Measurements from ENCODE around the gene SPG11. TPM values are rescaled to one million over a fixed set of nuclear protein-coding genes. Genes with fewer than 3 reads are reported as not detected.
"Not testable (repeated sequence)": the region's sequence is repeated elsewhere in the genome, so short reads cannot be mapped to it uniquely, and the experiment has no call there.

Gene SPG11
- total RNA-seq, 5 donors from 2014 or later (not counting 1 experiment from before 2014, with no cell fraction given) = 108 to 124 (median 118) TPM

DNA sequence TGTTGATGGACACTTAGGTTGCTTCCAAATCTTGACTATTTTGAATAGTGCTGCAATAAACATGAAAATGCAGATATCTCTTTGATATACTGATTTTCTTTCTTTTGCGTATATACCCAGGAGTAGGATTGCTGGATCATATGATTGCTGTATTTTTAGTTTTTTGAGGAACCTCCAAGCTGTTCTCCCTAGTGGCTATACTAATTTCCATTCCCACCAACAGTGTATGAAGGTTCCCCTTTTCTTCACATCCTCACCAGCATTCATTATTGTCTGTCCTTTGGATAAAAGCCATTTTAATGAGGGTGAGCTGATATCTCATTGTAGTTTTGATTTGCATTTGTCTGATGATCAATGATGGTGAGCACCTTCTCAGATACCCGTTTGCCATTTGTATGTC, 35.2 kb upstream of the SPG11 start:
- H3K4me1 ChIP-seq (ENCODE audit: control insufficient read depth in 1 of 2, extremely low read depth in 1 of 2, insufficient read depth in 2 of 2, low read length in 2 of 2) = no peaks in the 10 kb centered on the region
- CTCF ChIA-PET = interaction anchor here in 1 of 2 donors (0.9 kb wide), 1 partner anchor 35 kb away, joined by 3 read pairs; the partner anchor contains the start of gene SPG11
- H3K27me3 ChIP-seq (replicated peaks in 1 of 2; ENCODE audit: control insufficient read depth in 2 of 2, extremely low read depth in 1 of 2, insufficient read depth in 2 of 2, low read length in 1 of 2) = no peaks in the 10 kb centered on the region
- ATAC-seq (replicated peaks in 1 of 4) (no peak), DNase-seq (no peak)
- H3K4me1 Mint-ChIP-seq = peaks cover 21 to 36% (median 28%) of the 10 kb centered on the region in 3 donors
- no peaks in the 10 kb centered on the region for H3K36me3 ChIP-seq (ENCODE audit: control insufficient read depth in 2 of 2, extremely low read depth in 1 of 2, insufficient read depth in 1 of 2, low read length in 1 of 2)
- H3K9me3 ChIP-seq = peaks cover 3% of the 10 kb centered on the region
- H3K27ac Mint-ChIP-seq = peak overlapping the region in 1 of 2 donors; percentile 13
- H3K27me3 Mint-ChIP-seq = no peaks in the 10 kb centered on the region
- H3K4me3 ChIP-seq (ENCODE audit: control insufficient read depth in 1 of 2, extremely low read depth in 1 of 2, low read length in 1 of 2) = no peak overlapping the region
- POLR2A ChIA-PET = interaction anchor here in 1 of 2 donors (0.6 to 1.6 kb wide), 3 partner anchors 8 to 24 kb away, joined by 3 to 5 read pairs (median 4); no protein-coding TSS in a partner anchor
- no CpG with 5 or more reads among the region's 2 CpGs for WGBS (ENCODE audit: insufficient coverage)
- H3K9me3 Mint-ChIP-seq = peaks cover 9 to 38% (median 11%) of the 10 kb centered on the region in 3 donors
- peaks cover 9% of the 10 kb centered on the region for H3K36me3 Mint-ChIP-seq
- H3K4me3 Mint-ChIP-seq = no peak overlapping the region
- H3K27ac ChIP-seq (ENCODE audit: low read length) = no peak overlapping the region

DNA sequence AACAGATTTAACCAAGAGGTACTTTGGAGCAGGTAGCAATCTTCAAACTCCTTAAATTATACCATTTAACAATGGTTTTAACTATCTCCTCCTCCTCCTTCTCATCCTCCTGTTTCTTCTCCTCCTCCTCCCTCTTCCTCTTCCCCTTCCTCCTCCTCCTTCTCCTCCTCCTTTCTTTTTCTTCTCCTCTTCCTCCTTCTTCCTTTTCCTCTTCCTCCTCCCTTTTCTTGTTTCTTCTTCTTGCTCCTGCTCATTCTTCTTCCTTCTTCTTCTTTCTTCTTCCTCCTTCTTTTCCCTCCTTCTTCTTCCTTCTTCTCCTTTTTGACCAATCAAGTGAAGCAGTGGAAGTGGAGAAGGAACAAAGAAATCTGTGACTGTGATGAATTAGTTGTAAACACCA, 33.6 kb upstream of the SPG11 start:
- H3K36me3 Mint-ChIP-seq = peaks cover 5% of the 10 kb centered on the region
- Histone ChIP-seq H3K27me3 (replicated peaks in 1 of 2; ENCODE audit: control insufficient read depth in 2 of 2, extremely low read depth in 1 of 2, insufficient read depth in 2 of 2, low read length in 1 of 2) (no peaks in the 10 kb centered on the region), H3K4me3 (ENCODE audit: control insufficient read depth in 1 of 2, extremely low read depth in 1 of 2, low read length in 1 of 2) (no peak overlapping the region), H3K36me3 (ENCODE audit: control insufficient read depth in 2 of 2, extremely low read depth in 1 of 2, insufficient read depth in 1 of 2, low read length in 1 of 2) (no peaks in the 10 kb centered on the region), H3K27ac (ENCODE audit: low read length) (no peak overlapping the region), H3K4me1 (ENCODE audit: control insufficient read depth in 1 of 2, extremely low read depth in 1 of 2, insufficient read depth in 2 of 2, low read length in 2 of 2) (no peaks in the 10 kb centered on the region), H3K9me3 (no peaks in the 10 kb centered on the region)
- peaks cover 9 to 27% (median 10%) of the 10 kb centered on the region in 3 donors for H3K9me3 Mint-ChIP-seq
- no peak overlapping the region for H3K4me3 Mint-ChIP-seq
- H3K27ac Mint-ChIP-seq = peak overlapping the region; percentile 46 to 85
- CTCF ChIA-PET = no interaction called here
- H3K4me1 Mint-ChIP-seq = peaks cover 28 to 34% (median 29%) of the 10 kb centered on the region in 3 donors
- no peak for ATAC-seq (replicated peaks in 1 of 4)
- POLR2A ChIA-PET = interaction anchor here in 1 of 2 donors (0.6 kb wide), 1 partner anchor 69 kb away, joined by 3 read pairs; no protein-coding TSS in a partner anchor
- no peaks in the 10 kb centered on the region for H3K27me3 Mint-ChIP-seq
- no peak for DNase-seq

- CTCF ChIA-PET = interaction anchor here in 1 of 2 donors (0.6 kb wide), 1 partner anchor 76 kb away, joined by 3 read pairs; no protein-coding TSS in a partner anchor
- H3K4me1 ChIP-seq (ENCODE audit: control insufficient read depth in 1 of 2, extremely low read depth in 1 of 2, insufficient read depth in 2 of 2, low read length in 2 of 2) = peaks cover 2 to 4% of the 10 kb centered on the region in 2 experiments
- no peak overlapping the region for H3K4me3 ChIP-seq (ENCODE audit: control insufficient read depth in 1 of 2, extremely low read depth in 1 of 2, low read length in 1 of 2)
- Mint-ChIP-seq H3K4me3 (no peak overlapping the region), H3K27ac (peak overlapping the region; percentile 46 to 55), H3K27me3 (no peaks in the 10 kb centered on the region), H3K4me1 (peaks cover 28 to 41% (median 34%) of the 10 kb centered on the region in 3 donors), H3K36me3 (no peaks in the 10 kb centered on the region), H3K9me3 (peaks cover 4 to 16% (median 6%) of the 10 kb centered on the region in 3 donors)
- H3K9me3 ChIP-seq = no peaks in the 10 kb centered on the region
- no peaks in the 10 kb centered on the region for H3K36me3 ChIP-seq (ENCODE audit: control insufficient read depth in 2 of 2, extremely low read depth in 1 of 2, insufficient read depth in 1 of 2, low read length in 1 of 2)
- ATAC-seq (replicated peaks in 1 of 4) (no peak), DNase-seq (no peak)
- H3K27me3 ChIP-seq (replicated peaks in 1 of 2; ENCODE audit: control insufficient read depth in 2 of 2, extremely low read depth in 1 of 2, insufficient read depth in 2 of 2, low read length in 1 of 2) = no peaks in the 10 kb centered on the region
- no peak overlapping the region for H3K27ac ChIP-seq (ENCODE audit: low read length)
- 93% methylated on average over 2 of the region's 3 CpGs for WGBS (ENCODE audit: insufficient coverage)
- POLR2A ChIA-PET = no interaction called here
These were observed 31.8 kb upstream of the SPG11 start for GRCh38 chr15:44695294-44695693.

DNA sequence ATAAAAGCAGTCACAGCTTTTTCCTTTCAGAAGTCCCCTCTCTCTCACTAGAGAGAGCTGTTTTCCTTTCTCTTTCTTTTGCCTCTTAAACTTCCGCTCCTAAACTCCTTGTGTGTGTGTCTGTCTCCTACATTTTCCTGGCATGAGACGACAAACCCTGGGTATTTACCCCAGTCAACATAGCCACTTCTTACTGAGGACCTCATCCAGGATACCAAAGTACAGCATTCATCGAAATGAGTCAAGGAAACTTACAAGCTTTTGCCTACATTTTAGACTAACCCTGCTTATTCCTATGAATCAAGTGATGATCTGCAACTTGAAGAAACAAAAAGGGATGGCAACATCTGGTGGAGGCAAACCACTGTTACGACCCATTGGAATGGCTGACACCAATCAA, 31.0 kb upstream of the SPG11 start:
- H3K27ac ChIP-seq (ENCODE audit: low read length) = no peak overlapping the region
- WGBS (ENCODE audit: insufficient coverage) = 100% methylated on average over 2 of the region's 4 CpGs
- Mint-ChIP-seq H3K9me3 (peaks cover under 1 to 10% (median 4%) of the 10 kb centered on the region in 3 donors), H3K27me3 (no peaks in the 10 kb centered on the region), H3K4me1 (peaks cover 28 to 47% (median 38%) of the 10 kb centered on the region in 3 donors), H3K27ac (peak overlapping the region; percentile 81 to 90), H3K36me3 (peaks cover under 1% of the 10 kb centered on the region), H3K4me3 (no peak overlapping the region)
- no peaks in the 10 kb centered on the region for H3K36me3 ChIP-seq (ENCODE audit: control insufficient read depth in 2 of 2, extremely low read depth in 1 of 2, insufficient read depth in 1 of 2, low read length in 1 of 2)
- DNase-seq = no peak
- H3K4me3 ChIP-seq (ENCODE audit: control insufficient read depth in 1 of 2, extremely low read depth in 1 of 2, low read length in 1 of 2) = no peak overlapping the region
- no peaks in the 10 kb centered on the region for H3K9me3 ChIP-seq
- ATAC-seq (replicated peaks in 1 of 4) = no peak
- no peaks in the 10 kb centered on the region for H3K27me3 ChIP-seq (replicated peaks in 1 of 2; ENCODE audit: control insufficient read depth in 2 of 2, extremely low read depth in 1 of 2, insufficient read depth in 2 of 2, low read length in 1 of 2)
- POLR2A ChIA-PET = no interaction called here
- CTCF ChIA-PET = interaction anchor here (0.6 to 0.8 kb wide), 2 partner anchors 31 to 954 kb away, joined by 3 to 4 read pairs; partner anchors contain the start of gene SPG11 (in 1 of the 2)
- H3K4me1 ChIP-seq (ENCODE audit: control insufficient read depth in 1 of 2, extremely low read depth in 1 of 2, insufficient read depth in 2 of 2, low read length in 2 of 2) = peaks cover 4 to 8% of the 10 kb centered on the region in 2 experiments

DNA sequence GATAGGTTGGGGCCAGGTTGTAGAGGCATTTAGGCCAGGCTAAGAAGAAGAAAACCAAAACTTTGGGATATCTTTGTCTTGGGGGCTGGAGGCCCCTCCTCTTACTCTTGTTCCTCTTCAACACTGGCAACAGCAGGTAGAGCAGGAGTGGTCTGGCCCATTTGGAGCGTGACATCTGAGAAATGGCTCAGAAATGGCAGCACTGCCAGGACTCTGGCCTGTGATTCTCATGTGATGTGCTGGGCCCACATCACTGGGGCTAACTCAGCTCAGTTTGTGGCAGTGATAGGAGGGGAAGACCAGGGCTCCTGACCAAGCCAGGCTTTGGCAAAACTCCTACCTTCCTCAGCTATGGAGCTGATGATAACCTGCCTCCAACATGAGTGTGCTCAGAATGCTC, 29.2 kb upstream of the SPG11 start:
- Mint-ChIP-seq H3K27me3 (no peaks in the 10 kb centered on the region), H3K4me3 (no peak overlapping the region), H3K4me1 (peaks cover 34 to 58% (median 51%) of the 10 kb centered on the region in 3 donors), H3K27ac (peak overlapping the region; percentile 61 to 78), H3K9me3 (peaks cover 1 to 12% (median 2%) of the 10 kb centered on the region in 3 donors), H3K36me3 (peaks cover 14% of the 10 kb centered on the region)
- Histone ChIP-seq H3K27ac (ENCODE audit: low read length) (no peak overlapping the region), H3K9me3 (no peaks in the 10 kb centered on the region), H3K36me3 (ENCODE audit: control insufficient read depth in 2 of 2, extremely low read depth in 1 of 2, insufficient read depth in 1 of 2, low read length in 1 of 2) (peaks cover 0 to 1% of the 10 kb centered on the region in 2 donors), H3K4me1 (ENCODE audit: control insufficient read depth in 1 of 2, extremely low read depth in 1 of 2, insufficient read depth in 2 of 2, low read length in 2 of 2) (peaks cover 4 to 8% of the 10 kb centered on the region in 2 experiments), H3K4me3 (ENCODE audit: control insufficient read depth in 1 of 2, extremely low read depth in 1 of 2, low read length in 1 of 2) (no peak overlapping the region), H3K27me3 (replicated peaks in 1 of 2; ENCODE audit: control insufficient read depth in 2 of 2, extremely low read depth in 1 of 2, insufficient read depth in 2 of 2, low read length in 1 of 2) (no peaks in the 10 kb centered on the region)
- POLR2A ChIA-PET = interaction anchor here in 1 of 2 donors (0.6 to 0.7 kb wide), 3 partner anchors 23 to 420 kb away, joined by 3 to 4 read pairs (median 3); no protein-coding TSS in a partner anchor
- no CpG with 5 or more reads among the region's 1 CpG for WGBS (ENCODE audit: insufficient coverage)
- no peak for ATAC-seq (replicated peaks in 1 of 4)
- no peak for DNase-seq
- CTCF ChIA-PET = interaction anchor here (0.5 to 1.6 kb wide), 6 partner anchors 13 to 146 kb away, joined by 3 to 4 read pairs (median 3); no protein-coding TSS in a partner anchor

DNA sequence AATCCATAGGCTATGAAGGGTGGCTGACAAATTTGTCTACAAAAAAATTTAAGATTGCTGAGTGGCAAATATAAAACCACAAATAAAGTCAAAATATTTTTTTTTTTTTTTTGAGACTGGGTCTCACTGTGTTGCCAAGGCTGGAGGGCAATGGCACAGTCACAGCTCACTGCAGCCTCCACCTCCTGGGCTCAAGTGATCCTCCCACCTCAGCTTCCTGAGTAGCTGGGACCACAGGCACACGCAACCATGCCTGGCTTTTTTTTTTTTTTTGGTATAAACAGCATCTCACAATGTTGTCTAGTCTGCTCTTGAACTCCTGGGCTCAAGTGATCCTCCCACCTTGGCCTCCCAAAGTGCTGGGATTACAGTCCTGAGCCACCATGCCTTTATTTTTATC, 26.8 kb upstream of the SPG11 start:
- H3K27ac ChIP-seq (ENCODE audit: low read length) = peak overlapping the region; percentile 35
- peaks cover 4 to 10% of the 10 kb centered on the region in 2 experiments for H3K4me1 ChIP-seq (ENCODE audit: control insufficient read depth in 1 of 2, extremely low read depth in 1 of 2, insufficient read depth in 2 of 2, low read length in 2 of 2)
- not testable (repeated sequence) for H3K27me3 ChIP-seq (replicated peaks in 1 of 2; ENCODE audit: control insufficient read depth in 2 of 2, extremely low read depth in 1 of 2, insufficient read depth in 2 of 2, low read length in 1 of 2); H3K4me3 ChIP-seq (ENCODE audit: control insufficient read depth in 1 of 2, extremely low read depth in 1 of 2, low read length in 1 of 2); H3K27me3 Mint-ChIP-seq; H3K36me3 ChIP-seq (ENCODE audit: control insufficient read depth in 2 of 2, extremely low read depth in 1 of 2, insufficient read depth in 1 of 2, low read length in 1 of 2); H3K4me3 Mint-ChIP-seq; H3K9me3 ChIP-seq
- Mint-ChIP-seq H3K4me1 (peaks cover 39 to 64% (median 60%) of the 10 kb centered on the region in 3 donors), H3K36me3 (peaks cover 32% of the 10 kb centered on the region), H3K9me3 (peaks cover 14 to 32% (median 14%) of the 10 kb centered on the region in 3 donors), H3K27ac (peak overlapping the region; percentile 78 to 82)
- ATAC-seq (replicated peaks in 1 of 4) (peak; percentile 50 to 93 (median 75)), DNase-seq (peak in 5 of 35 experiments; percentile 14 to 50 (median 36))
- WGBS (ENCODE audit: insufficient coverage) = no CpG with 5 or more reads among the region's 1 CpG
- CTCF ChIA-PET = interaction anchor here in 1 of 2 donors (0.6 to 1.2 kb wide), 7 partner anchors 13 to 266 kb away, joined by 3 to 10 read pairs (median 4); partner anchors contain the start of gene SPG11
- POLR2A ChIA-PET = interaction anchor here (0.6 to 1.4 kb wide), 7 partner anchors 13 to 201 kb away, joined by 3 to 8 read pairs (median 5); partner anchors contain the start of gene PATL2 (in 1 of the 2)

Data from T-cell (primary cell).